Activated B cell treated with CpG ODN at 0.5 μM for 24 hours (primary cell): ENCODE measurements around the gene IL32. TPM values are rescaled to one million over a fixed set of nuclear protein-coding genes. Genes with fewer than 3 reads are reported as not detected.

ENCODE experiments used
- ATAC-seq: fragments of 200-7000 bp; cut with Tn5 transposase; one replicate; pipeline ENCODE4 v1.10.0; 2021; ENCODE audit warnings: low read depth, mild to moderate bottlenecking, moderate library complexity
- CTCF ChIA-PET: fragments of 350-600 bp; sonication (Branson Sonifier 250); formaldehyde crosslinking; loops from one replicate; lab custom pipeline; 2021; ENCODE audit warnings: antibody characterized with exemption; lab: Charles Lee
- POLR2A ChIA-PET: fragments of 350-600 bp; sonication (Branson Sonifier 250); formaldehyde crosslinking; loops from one replicate; lab custom pipeline; 2021; ENCODE audit warnings: antibody characterized with exemption; lab: Charles Lee
- DNase-seq: peaks from one replicate; pipeline ENCODE4 v3.0.0; 2022
- H3K27ac Mint-ChIP-seq: one replicate; pipeline ENCODE4 v1.8.0; 2020; ENCODE audit warnings: mixed read lengths
- H3K27me3 Mint-ChIP-seq: one replicate; pipeline ENCODE4 v1.8.0; 2021; ENCODE audit warnings: mixed read lengths
- H3K36me3 Mint-ChIP-seq: one replicate; pipeline ENCODE4 v1.8.0; 2021; ENCODE audit warnings: low read depth, mixed read lengths
- H3K4me1 Mint-ChIP-seq: one replicate; pipeline ENCODE4 v1.8.0; 2021; ENCODE audit warnings: mixed read lengths
- H3K4me3 Mint-ChIP-seq: one replicate; pipeline ENCODE4 v1.8.0; 2020; ENCODE audit warnings: mild to moderate bottlenecking, mixed read lengths
- H3K9me3 Mint-ChIP-seq: one replicate; pipeline ENCODE4 v1.8.0; 2020; ENCODE audit warnings: mixed read lengths
- CTCF ChIP-seq: fragments of 200-600 bp; IDR thresholded peaks from one replicate; pipeline ENCODE4 v1.8.0; 2022; ENCODE audit warnings: antibody characterized with exemption, mild to moderate bottlenecking
- intact Hi-C: fragments of 100-400 bp; cut with micrococcal nuclease; formaldehyde crosslinking; loops from one replicate; pipeline ENCODE4 v1.15.1; 2024
- total RNA-seq: library from RNA; stranded (reverse); gene quantifications from 2 replicates; pipeline ENCODE4 v1.2.3, GENCODE V29; 2022

The IL32 gene
- total RNA-seq, 1 donor from 2014 or later, result 3.4 TPM

GRCh38 chr16:3019594-3020246 is 45.7 kb upstream of the IL32 start:
- Mint-ChIP-seq H3K4me3 (peak overlapping the region; percentile 80), H3K36me3 (peaks cover 5% of the 10 kb centered on the region), H3K27ac (peak overlapping the region; percentile 59), H3K4me1 (peaks cover 49% of the 10 kb centered on the region), H3K27me3 (peaks cover 11% of the 10 kb centered on the region), H3K9me3 (no peaks in the 10 kb centered on the region)
- ChIA-PET CTCF (interaction anchor here (0.8 to 2.4 kb wide), 4 partner anchors 9 to 111 kb away, joined by 3 to 12 read pairs (median 10); no protein-coding TSS in a partner anchor), POLR2A (interaction anchor here (0.6 to 1.9 kb wide), 8 partner anchors 8 to 137 kb away, joined by 3 to 9 read pairs (median 3); partner anchors contain the start of genes FLYWCH2 and ZNF213)
- DNase-seq, result no peak
- ATAC-seq, result no peak
- TF ChIP-seq CTCF, result no peak
- intact Hi-C loops, result loop anchor here (1.0 to 5.0 kb wide), 7 partner anchors 15 to 112 kb away; partner anchors contain the start of genes PAQR4 and ZSCAN10

GRCh38 chr16:3020247-3020603 is 45.2 kb upstream of the IL32 start, which contains the start of gene TNFRSF12A:
TNFRSF12A (plus strand) TSS chr16:3020368; CDS start chr16:3020398, 30 bp downstream.
- Mint-ChIP-seq H3K36me3 (peaks cover 5% of the 10 kb centered on the region), H3K4me3 (peak within 1 kb of the TSS; percentile 92), H3K27me3 (peaks cover 6% of the 10 kb centered on the region), H3K9me3 (no peaks in the 10 kb centered on the region), H3K4me1 (peaks cover 49% of the 10 kb centered on the region), H3K27ac (peak within 1 kb of the TSS; percentile 99)
- POLR2A ChIA-PET, result interaction anchor here (0.7 to 1.9 kb wide), 8 partner anchors 8 to 137 kb away, joined by 3 to 9 read pairs (median 4); partner anchors contain the start of genes FLYWCH2 and ZNF213
- DNase-seq (peak; percentile 71), ATAC-seq (peak; percentile 23)
- CTCF ChIA-PET, result interaction anchor here (1.8 to 2.4 kb wide), 3 partner anchors 8 to 16 kb away, joined by 9 to 12 read pairs (median 11); no protein-coding TSS in a partner anchor
- TF ChIP-seq CTCF, result no peak
- intact Hi-C loops, result loop anchor here (1.0 to 5.0 kb wide), 7 partner anchors 16 to 113 kb away; partner anchors contain the start of genes PAQR4 and ZSCAN10

GRCh38 chr16:3020604-3021448 is 44.6 kb upstream of the IL32 start:
- DNase-seq, result peak; percentile 38
- ChIA-PET CTCF (interaction anchor here (1.1 to 2.4 kb wide), 4 partner anchors 8 to 37 kb away, joined by 3 to 12 read pairs (median 10); no protein-coding TSS in a partner anchor), POLR2A (interaction anchor here (0.6 to 3.9 kb wide), 10 partner anchors 7 to 1354 kb away, joined by 3 to 40 read pairs (median 5); partner anchors contain the start of genes FLYWCH2 and ZNF213)
- Mint-ChIP-seq H3K27me3 (peaks cover 6% of the 10 kb centered on the region), H3K4me3 (peak overlapping the region; percentile 92), H3K4me1 (peaks cover 49% of the 10 kb centered on the region), H3K27ac (peak overlapping the region; percentile 99), H3K9me3 (no peaks in the 10 kb centered on the region), H3K36me3 (peaks cover 5% of the 10 kb centered on the region)
- intact Hi-C loops, result loop anchor here (1.0 to 5.0 kb wide), 7 partner anchors 17 to 114 kb away; partner anchors contain the start of genes PAQR4 and ZSCAN10
- no peak for TF ChIP-seq CTCF
- ATAC-seq, result no peak

- peaks cover 4% of the 10 kb centered on the region for H3K27me3 Mint-ChIP-seq
- peak overlapping the region; percentile 92 for H3K4me3 Mint-ChIP-seq
- ATAC-seq (peak; percentile 27), DNase-seq (peak; percentile 72)
- POLR2A ChIA-PET, result interaction anchor here (0.6 to 3.9 kb wide), 5 partner anchors 10 to 1355 kb away, joined by 5 to 40 read pairs (median 8); no protein-coding TSS in a partner anchor
- no peak for TF ChIP-seq CTCF
- CTCF ChIA-PET, result interaction anchor here (1.1 to 2.1 kb wide), 7 partner anchors 10 to 108 kb away, joined by 3 to 11 read pairs (median 5); no protein-coding TSS in a partner anchor
- no peaks in the 10 kb centered on the region for H3K9me3 Mint-ChIP-seq
- H3K4me1 Mint-ChIP-seq, result peaks cover 49% of the 10 kb centered on the region
- H3K36me3 Mint-ChIP-seq, result peaks cover 13% of the 10 kb centered on the region
- intact Hi-C loops, result loop anchor here (2.0 to 5.0 kb wide), 5 partner anchors 39 to 114 kb away; partner anchors contain the start of genes PAQR4 and ZSCAN10
- H3K27ac Mint-ChIP-seq, result peak overlapping the region; percentile 99
These were observed 43.8 kb upstream of the IL32 start for GRCh38 chr16:3021449-3022207.
